Measurements from ENCODE around the gene ACAD8. TPM values are rescaled to one million over a fixed set of nuclear protein-coding genes. Genes with fewer than 3 reads are reported as not detected.

ACAD8 gene
- total and polyA plus RNA-seq, 2 of the 8 experiments (the other 6 are each of a cell fraction or from before 2014, with no cell fraction given) = 45.8 to 52.7 TPM

DNA sequence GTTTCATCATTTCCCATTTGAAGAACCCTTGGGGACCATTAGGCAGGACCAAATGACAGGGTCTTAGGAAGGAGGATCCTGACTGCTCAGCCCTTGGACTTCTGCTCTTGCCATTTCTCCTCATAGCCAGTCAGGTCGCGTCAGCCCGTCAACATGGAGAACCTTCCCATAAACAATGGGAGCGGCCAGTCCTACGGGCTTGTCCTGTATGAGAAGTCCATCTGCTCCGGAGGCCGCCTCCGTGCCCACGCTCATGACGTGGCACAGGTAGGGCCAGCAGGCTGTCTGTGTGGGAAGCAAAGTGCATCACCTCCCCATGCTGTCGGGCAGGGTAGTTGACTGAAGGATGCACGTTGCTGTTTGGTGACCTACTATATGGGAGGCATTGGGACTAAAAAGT, 58.9 kb downstream of the ACAD8 start:
- no peaks in the 10 kb centered on the region for H3K79me2 ChIP-seq (ENCODE audit: control insufficient read depth in 1 of 2, insufficient read depth in 2 of 2, low read length in 2 of 2)
- H4K20me1 ChIP-seq (replicated peaks in 1 of 2; ENCODE audit: control insufficient read depth in 1 of 2, insufficient read depth in 2 of 2, low read length in 2 of 2) = no peaks in the 10 kb centered on the region
- FAIRE-seq (no peak), DNase-seq (ENCODE audit: low read depth in 1 of 2, low spot score in 2 of 2) (no peak)
- H3K4me3 ChIP-seq (ENCODE audit: extremely low read depth in 1 of 4, insufficient read depth in 2 of 4, low read depth in 3 of 4, low read length in 4 of 4) = no peak overlapping the region
- no peak overlapping the region for H3K4me2 ChIP-seq (ENCODE audit: insufficient read depth in 1 of 2, low read depth in 2 of 2, low read length in 2 of 2)
- H3K14ac ChIP-seq (ENCODE audit: insufficient read length) = no peak overlapping the region
- no peak overlapping the region for H2BK12ac ChIP-seq (ENCODE audit: low read depth, low read length)
- no peak overlapping the region for H2BK120ac ChIP-seq (replicated peaks; ENCODE audit: low read depth, low read length)
- no peak overlapping the region for H3K23ac ChIP-seq (ENCODE audit: insufficient read length)
- POLR2A ChIA-PET (ENCODE audit: partially characterized antibody) = no interaction called here
- WGBS, 2 experiments (ENCODE audit: extremely low coverage in 1 of 2, insufficient coverage in 1 of 2, insufficient read length in 1 of 2, insufficient replicate concordance in 2 of 2, low coverage in 1 of 2, low lambda C conversion rate in 2 of 2, missing lambda C conversion rate in 1 of 2) = 88% methylated on average over 12 of the region's 12 CpGs; no CpG with 5 or more reads in 1 of the 2 experiments
- H2BK20ac ChIP-seq (ENCODE audit: low read length) = no peak overlapping the region
- H3K79me1 ChIP-seq (ENCODE audit: low read depth, low read length) = no peaks in the 10 kb centered on the region
- H3K4ac ChIP-seq (replicated peaks; ENCODE audit: insufficient read length, low read depth, low read length) = no peak overlapping the region
- H3K9ac ChIP-seq (replicated peaks in 1 of 4; ENCODE audit: extremely low read depth in 1 of 4, low read depth in 3 of 4, low read length in 3 of 4) = no peak overlapping the region
- H3K23me2 ChIP-seq (ENCODE audit: low read depth, low read length) = peaks cover 8% of the 10 kb centered on the region; the same call in 1 of the 2 replicates
- H3K36me3 ChIP-seq (ENCODE audit: control insufficient read depth in 2 of 4, insufficient read depth in 4 of 4, low read length in 3 of 4) = peaks cover 2 to 16% (median 8%) of the 10 kb centered on the region in 4 experiments; a peak in 7 of 8 replicates
- H3K18ac ChIP-seq (ENCODE audit: extremely low read depth, low read length) = no peak overlapping the region
- no peak overlapping the region for H2AFZ ChIP-seq (ENCODE audit: low read length)
- H3K9me3 ChIP-seq (ENCODE audit: insufficient read depth in 2 of 2, low read depth in 1 of 2, low read length in 1 of 2) = no peaks in the 10 kb centered on the region; a peak in 1 of 4 replicates
- no peaks in the 10 kb centered on the region for H3K27me3 ChIP-seq (replicated peaks in 1 of 4; ENCODE audit: control insufficient read depth in 3 of 4, extremely low read depth in 1 of 4, insufficient read depth in 3 of 4, low read length in 3 of 4)
- no peak overlapping the region for H4K5ac ChIP-seq (ENCODE audit: insufficient read length, low read depth, low read length)
- H3K4me1 ChIP-seq (replicated peaks in 1 of 4; ENCODE audit: control insufficient read depth in 3 of 4, insufficient read depth in 4 of 4, low read length in 3 of 4) = no peaks in the 10 kb centered on the region; a peak in 1 of 7 replicates
- no peak overlapping the region for H4K8ac ChIP-seq (ENCODE audit: extremely low read depth, insufficient read depth, low read length)
- no peak overlapping the region for H2BK15ac ChIP-seq (ENCODE audit: low read length)
- CTCF ChIA-PET (ENCODE audit: partially characterized antibody) = interaction anchor here (0.7 kb wide), 1 partner anchor 50 kb away, joined by 3 read pairs; no protein-coding TSS in a partner anchor
- no peak overlapping the region for H2BK5ac ChIP-seq (ENCODE audit: low read depth, low read length)
- H3K27ac ChIP-seq (ENCODE audit: low read depth, low read length) = no peak overlapping the region
- H4K91ac ChIP-seq (replicated peaks; ENCODE audit: insufficient read length, low read length) = no peak overlapping the region
- H2AK5ac ChIP-seq (ENCODE audit: low read depth, low read length) = no peak overlapping the region
- H3K56ac ChIP-seq (replicated peaks; ENCODE audit: insufficient read length, low read depth, low read length) = no peak overlapping the region
- TF ChIP-seq CTBP2 (IDR thresholded peaks at IDR 0.05; ENCODE audit: borderline replicate concordance, insufficient read depth, insufficient read length, low read length) (no peak), CHD2 (IDR thresholded peaks at IDR 0.05; ENCODE audit: low read length) (no peak), RBBP5 (IDR thresholded peaks at IDR 0.05; ENCODE audit: borderline replicate concordance, low read depth, low read length) (no peak), NANOG (IDR thresholded peaks at IDR 0.05; ENCODE audit: insufficient read depth, low read depth, low read length, poor library complexity, severe bottlenecking) (no peak), SUZ12 (IDR thresholded peaks at IDR 0.05; ENCODE audit: low read length) (no peak), MAFK (IDR thresholded peaks at IDR 0.05; ENCODE audit: low read depth, low read length) (no peak), SIRT6 (IDR thresholded peaks at IDR 0.05; ENCODE audit: low read length) (no peak), YY1 (IDR thresholded peaks at IDR 0.05; ENCODE audit: low read depth, low read length) (no peak), CBX8 (IDR thresholded peaks at IDR 0.05; ENCODE audit: borderline replicate concordance, low read depth, low read length) (no peak), SP1 (IDR thresholded peaks at IDR 0.05; ENCODE audit: low read depth, low read length) (no peak)
- TF ChIP-seq, protein P1, sequence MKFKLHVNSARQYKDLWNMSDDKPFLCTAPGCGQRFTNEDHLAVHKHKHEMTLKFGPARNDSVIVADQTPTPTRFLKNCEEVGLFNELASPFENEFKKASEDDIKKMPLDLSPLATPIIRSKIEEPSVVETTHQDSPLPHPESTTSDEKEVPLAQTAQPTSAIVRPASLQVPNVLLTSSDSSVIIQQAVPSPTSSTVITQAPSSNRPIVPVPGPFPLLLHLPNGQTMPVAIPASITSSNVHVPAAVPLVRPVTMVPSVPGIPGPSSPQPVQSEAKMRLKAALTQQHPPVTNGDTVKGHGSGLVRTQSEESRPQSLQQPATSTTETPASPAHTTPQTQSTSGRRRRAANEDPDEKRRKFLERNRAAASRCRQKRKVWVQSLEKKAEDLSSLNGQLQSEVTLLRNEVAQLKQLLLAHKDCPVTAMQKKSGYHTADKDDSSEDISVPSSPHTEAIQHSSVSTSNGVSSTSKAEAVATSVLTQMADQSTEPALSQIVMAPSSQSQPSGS (IDR thresholded peaks at IDR 0.05; ENCODE audit: low read length) = no peak

All from H1 (cell line).